Lower lobe of right lung (tissue), 2 donors: Measurements from ENCODE around the gene LIMA1. TPM values are rescaled to one million over a fixed set of nuclear protein-coding genes. Genes with fewer than 3 reads are reported as not detected.

ENCODE experiments used
- ATAC-seq, 2 donors: fragments of 200-7000 bp; cut with Tn5 transposase; one replicate each; pipeline ENCODE4 v1.9.1; 2020 to 2022; ENCODE audit warnings: mild to moderate bottlenecking in 2 of 2, moderate library complexity in 2 of 2
- DNase-seq: peaks from one replicate; pipeline ENCODE4 v3.0.0-alpha.2; 2020
- H3K27ac ChIP-seq: fragments of 200-600 bp; one replicate; pipeline ENCODE4 v1.8.0; 2022
- H3K27me3 ChIP-seq: fragments of 200-600 bp; one replicate; pipeline ENCODE4 v1.8.0; 2022; ENCODE audit warnings: low read depth
- H3K36me3 ChIP-seq: fragments of 200-600 bp; one replicate; pipeline ENCODE4 v1.8.0; 2022; ENCODE audit warnings: mild to moderate bottlenecking
- H3K4me1 ChIP-seq: fragments of 200-600 bp; one replicate; pipeline ENCODE4 v1.8.0; 2022
- H3K4me3 ChIP-seq: fragments of 200-600 bp; one replicate; pipeline ENCODE4 v1.8.0; 2022; ENCODE audit warnings: mild to moderate bottlenecking
- H3K9me3 ChIP-seq: fragments of 200-600 bp; one replicate; pipeline ENCODE4 v1.8.0; 2022
- CTCF ChIP-seq: fragments of 200-600 bp; IDR thresholded peaks from one replicate; pipeline ENCODE4 v1.8.0; 2022; ENCODE audit warnings: antibody characterized with exemption, mild to moderate bottlenecking
- intact Hi-C: fragments of 100-400 bp; cut with DNase I; formaldehyde crosslinking; loops from one replicate; pipeline ENCODE4 v1.11.0; 2022
- total RNA-seq: library from RNA; stranded (reverse); fragmentation: NEBNext Ultra II Directional; extraction: Animal tissue kit (Norgen Biotek cat#: 25700); gene quantifications from one replicate; pipeline ENCODE4 v1.2.1, GENCODE V29; 2021
- donor health status: DM: no; HTN: yes; CAD: no; lungs with severe emphysema.

LIMA1 gene
- total RNA-seq, 1 donor from 2014 or later = 76.6 TPM

GRCh38 chr12:50241178-50241577 is 42.1 kb downstream of the LIMA1 start:
- ATAC-seq (peak; percentile 70 to 84), DNase-seq (no peak)
- Histone ChIP-seq H3K27ac (peak overlapping the region; percentile 49), H3K9me3 (no peaks in the 10 kb centered on the region), H3K4me1 (peaks cover 40% of the 10 kb centered on the region), H3K4me3 (no peak overlapping the region), H3K36me3 (peaks cover 17% of the 10 kb centered on the region), H3K27me3 (no peaks in the 10 kb centered on the region)
- no peak for TF ChIP-seq CTCF
- intact Hi-C loops = no loop called here

GRCh38 chr12:50240792-50241114 is 42.6 kb downstream of the LIMA1 start:
- Histone ChIP-seq H3K36me3 (peaks cover 13% of the 10 kb centered on the region), H3K27me3 (no peaks in the 10 kb centered on the region), H3K4me1 (peaks cover 40% of the 10 kb centered on the region), H3K27ac (peak overlapping the region; percentile 49), H3K9me3 (no peaks in the 10 kb centered on the region), H3K4me3 (no peak overlapping the region)
- no peak for TF ChIP-seq CTCF
- ATAC-seq (no peak), DNase-seq (no peak)
- intact Hi-C loops = no loop called here

GRCh38 chr12:50240096-50240791 is 43.1 kb downstream of the LIMA1 start:
- Histone ChIP-seq H3K9me3 (no peaks in the 10 kb centered on the region), H3K27ac (peak overlapping the region; percentile 49), H3K27me3 (no peaks in the 10 kb centered on the region), H3K4me3 (no peak overlapping the region), H3K36me3 (peaks cover 10% of the 10 kb centered on the region), H3K4me1 (peaks cover 40% of the 10 kb centered on the region)
- intact Hi-C loops = no loop called here
- TF ChIP-seq CTCF = no peak
- ATAC-seq (no peak), DNase-seq (no peak)

- ATAC-seq = no peak
Observed at GRCh38 chr12:50239355-50239891, 43.9 kb downstream of the LIMA1 start.

GRCh38 chr12:50234347-50234746 is 49.0 kb downstream of the LIMA1 start:
- H3K27ac ChIP-seq = no peak overlapping the region
- intact Hi-C loops = no loop called here
- H3K36me3 ChIP-seq = no peaks in the 10 kb centered on the region
- peaks cover 6% of the 10 kb centered on the region for H3K4me1 ChIP-seq
- no peak for DNase-seq
- no peak overlapping the region for H3K4me3 ChIP-seq
- ATAC-seq = no peak
- no peaks in the 10 kb centered on the region for H3K27me3 ChIP-seq
- no peak for TF ChIP-seq CTCF
- no peaks in the 10 kb centered on the region for H3K9me3 ChIP-seq

More at GRCh38 chr12:50239355-50239891, 43.9 kb downstream of the LIMA1 start:
- no peak for DNase-seq
- peaks cover 40% of the 10 kb centered on the region for H3K4me1 ChIP-seq
- no peak overlapping the region for H3K27ac ChIP-seq
- no peak overlapping the region for H3K4me3 ChIP-seq
- TF ChIP-seq CTCF = no peak
- H3K9me3 ChIP-seq = no peaks in the 10 kb centered on the region
- no peaks in the 10 kb centered on the region for H3K27me3 ChIP-seq
- intact Hi-C loops = no loop called here
- peaks cover 2% of the 10 kb centered on the region for H3K36me3 ChIP-seq
